Uterus (tissue), 2 donors: Measurements from ENCODE around the gene ATF7.
A peak's percentile ranks its signal among the peaks of the same experiment; 100 is the strongest.

ENCODE experiments used
- CTCF ChIP-seq, 4 experiments: fragments of 200-600 bp in 2 of 4; fragments of 450-650 bp in 2 of 4; sonication (generic) in 2 of 4; IDR thresholded peaks; one replicate each; pipeline ENCODE4 v1.5.1; 2016 to 2019; ENCODE audit warnings: antibody characterized with exemption in 4 of 4, mild to moderate bottlenecking in 2 of 4, moderate library complexity in 1 of 4
- POLR2A ChIP-seq, 2 donors: fragments of 450-650 bp; IDR thresholded peaks; one replicate each; pipeline ENCODE4 v1.6.1; 2016; ENCODE audit warnings: antibody characterized with exemption in 2 of 2, mild to moderate bottlenecking in 1 of 2, moderate library complexity in 1 of 2

- TF ChIP-seq CTCF (IDR thresholded peaks at IDR 0.05) (peak in 1 of 4 experiments; percentile 9), POLR2A (IDR thresholded peaks at IDR 0.05) (peak; percentile 91 to 96)
These were observed 125.9 kb downstream of the ATF7 start for GRCh38 chr12:53500142-53500775.
